H4 (cell line): ENCODE data around the gene ANKLE2. TPM values are rescaled to one million over a fixed set of nuclear protein-coding genes. Genes with fewer than 3 reads are reported as not detected.

Source experiments
- DNase-seq: peaks from one replicate; pipeline ENCODE4 v3.0.0-alpha.2; 2015; ENCODE audit warnings: low spot score
- total RNA-seq: library from RNA; depleted of rRNA; stranded (reverse); fragments of >200 nt; shearing (Covaris generic); gene quantifications from 2 replicates; pipeline ENCODE4 v1.2.3, GENCODE V29; 2014

Gene ANKLE2
- total RNA-seq, 1 experiment from 2014 or later: 21.9 TPM

GRCh38 chr12:132746613-132747012 is 15.0 kb downstream of the ANKLE2 start:
- DNase-seq: no peak

DNA sequence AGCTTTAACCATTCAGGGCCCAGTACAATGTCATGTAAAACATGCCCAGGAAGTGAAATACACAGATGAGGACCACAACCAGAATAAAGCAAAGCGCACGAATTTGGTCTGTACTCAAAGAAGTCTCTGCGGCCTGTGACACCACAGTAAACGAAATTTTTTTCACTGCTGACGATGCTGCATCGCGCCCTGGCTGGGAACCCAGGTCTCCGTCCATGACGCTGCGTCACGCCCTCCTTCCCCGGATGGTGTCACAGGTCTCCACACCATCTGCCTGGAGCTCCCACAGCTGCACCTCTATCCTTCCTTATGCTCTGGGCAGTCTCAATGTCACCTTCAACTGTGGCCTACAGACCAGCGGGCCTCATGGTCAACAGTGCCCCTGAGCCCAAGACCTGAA is 17.8 kb downstream of the ANKLE2 start:
- DNase-seq: no peak

DNA sequence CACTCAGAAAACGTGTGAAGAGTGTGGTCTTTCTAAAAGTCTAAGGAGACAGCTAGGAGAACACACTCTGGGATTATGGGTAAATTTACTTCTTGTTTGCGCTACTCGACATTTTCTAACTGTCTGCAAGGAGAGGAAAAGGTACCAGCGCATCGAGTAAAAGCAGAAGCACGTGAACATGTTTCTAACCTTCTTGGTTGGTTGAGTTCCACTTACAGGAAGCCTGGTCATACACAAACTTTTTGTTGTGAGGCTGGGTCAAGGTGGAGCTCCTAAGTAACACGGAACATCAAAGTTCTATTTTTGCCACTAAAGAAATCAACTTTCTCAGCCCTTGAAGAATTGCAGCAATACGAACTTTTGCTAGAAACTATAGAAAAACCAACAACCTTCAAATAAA is 20.0 kb downstream of the ANKLE2 start:
- no peak for DNase-seq

DNA sequence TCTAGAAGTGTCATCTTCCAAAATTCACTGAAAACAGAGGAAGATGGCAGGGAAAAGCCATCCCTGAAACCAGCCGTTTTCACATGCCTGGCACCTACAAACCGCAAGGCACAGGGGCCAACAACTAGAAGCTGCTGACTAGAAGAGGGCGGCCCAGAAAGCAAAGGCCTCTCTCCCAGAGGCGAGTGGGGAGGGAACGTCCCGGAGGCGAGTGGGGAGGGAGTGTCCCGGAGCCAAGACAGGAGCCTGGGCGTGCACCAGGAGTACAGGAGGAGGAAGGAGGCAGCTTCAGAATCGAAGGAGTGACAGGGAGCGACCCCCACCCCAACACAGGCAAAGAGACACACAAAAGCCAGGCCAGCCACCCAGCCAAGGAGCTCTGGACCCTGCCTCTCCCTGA is 21.0 kb downstream of the ANKLE2 start:
- DNase-seq: no peak

GRCh38 chr12:132740313-132740646 is 21.4 kb downstream of the ANKLE2 start:
- no peak for DNase-seq

DNA sequence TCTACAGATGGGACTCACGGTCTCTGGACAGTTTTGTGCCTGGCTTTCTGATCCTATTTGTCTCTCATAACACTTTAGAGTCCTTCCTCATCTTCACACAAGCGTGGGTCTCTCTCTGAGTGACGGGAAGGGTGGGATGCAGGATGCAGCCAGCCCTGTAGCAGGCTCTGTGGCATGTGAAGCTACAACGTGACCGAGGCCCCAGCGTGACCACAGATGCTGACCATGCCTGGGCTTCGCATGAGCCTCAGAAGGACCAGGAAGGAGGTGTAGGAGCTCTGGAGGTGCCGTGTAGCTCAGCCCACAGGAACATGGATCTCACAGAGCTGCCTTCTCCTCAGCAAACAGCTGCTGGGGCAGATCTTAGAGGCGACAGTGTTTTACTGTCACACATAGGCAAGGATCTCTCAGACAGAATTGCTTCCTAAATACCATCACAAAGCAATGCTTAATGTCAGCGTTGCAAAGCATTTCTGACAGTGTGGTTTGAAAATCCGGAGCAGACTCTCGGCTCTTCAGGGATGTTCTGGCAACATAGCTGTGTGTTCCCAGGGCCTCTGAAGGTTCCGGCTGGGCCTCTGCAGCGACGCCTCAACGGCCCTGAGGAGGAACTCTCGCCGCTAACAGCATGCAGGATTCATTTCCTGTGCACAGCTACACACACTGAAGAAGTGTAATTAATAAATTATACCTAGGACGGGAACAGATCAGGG is 21.9 kb downstream of the ANKLE2 start:
- DNase-seq: no peak

DNA sequence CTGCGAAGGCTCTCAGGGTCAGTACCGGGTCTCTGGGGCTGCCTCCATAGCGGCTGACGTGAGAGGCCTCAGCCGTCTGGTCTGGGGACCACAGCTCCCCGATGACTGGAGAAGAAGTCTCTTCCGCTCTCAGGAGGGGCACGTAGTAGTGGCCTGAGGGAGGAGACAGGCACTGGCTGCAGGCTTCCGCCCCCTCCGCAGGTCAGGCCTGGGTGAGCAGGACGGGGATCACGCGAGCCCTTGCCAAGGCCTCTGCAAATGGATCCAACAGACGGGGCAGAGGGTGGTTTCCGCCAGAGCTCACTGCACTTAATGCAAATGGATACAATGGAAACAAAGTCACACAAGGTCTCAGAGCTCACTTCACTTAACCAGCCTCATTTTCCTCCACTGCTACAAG is 24.7 kb downstream of the ANKLE2 start:
- DNase-seq: no peak

- DNase-seq: no peak
Observed at GRCh38 chr12:132736378-132736777, 25.3 kb downstream of the ANKLE2 start.

DNA sequence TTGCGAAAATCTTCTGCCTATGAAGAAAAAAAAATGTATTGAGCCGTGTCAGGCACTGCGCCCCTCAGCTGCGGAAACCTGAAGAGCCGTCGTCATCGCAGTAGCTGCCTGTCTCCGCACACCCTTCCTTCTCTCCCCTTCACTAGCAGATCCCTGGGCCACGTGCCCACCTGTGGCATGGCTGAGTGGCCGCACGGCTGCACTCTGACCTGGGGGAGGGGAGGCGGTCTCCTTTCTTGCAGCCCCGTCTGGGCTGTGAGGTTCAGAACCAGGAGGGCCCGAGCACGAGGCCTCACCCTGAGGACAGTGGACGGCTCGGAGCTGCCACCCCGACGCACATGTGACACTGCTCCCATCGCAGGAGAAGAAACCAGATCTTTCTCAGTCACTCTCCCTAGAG is 26.1 kb downstream of the ANKLE2 start:
- DNase-seq: no peak

- no peak for DNase-seq
Observed at GRCh38 chr12:132734206-132734605, 27.4 kb downstream of the ANKLE2 start.

GRCh38 chr12:132731574-132731973 is 30.1 kb downstream of the ANKLE2 start:
- no peak for DNase-seq

DNA sequence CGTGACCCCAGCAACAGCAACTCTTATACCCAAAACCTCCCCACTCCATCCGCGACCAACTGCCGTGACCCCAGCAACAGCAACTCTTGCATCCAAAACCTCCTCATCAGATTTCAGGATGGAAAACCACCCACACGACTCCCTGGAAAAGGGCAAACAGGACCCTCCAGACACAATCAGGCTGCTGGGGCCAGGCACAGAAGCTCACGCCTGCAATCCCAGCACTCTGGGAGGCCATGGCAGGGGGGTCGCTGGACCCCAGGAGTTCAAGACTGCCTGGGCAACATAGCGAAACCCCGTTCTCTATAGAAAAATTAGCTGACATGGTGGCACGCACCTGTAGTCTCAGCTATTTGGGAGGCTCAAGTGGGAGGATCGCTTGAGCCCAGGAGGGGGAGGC is 31.3 kb downstream of the ANKLE2 start:
- DNase-seq: no peak

DNA sequence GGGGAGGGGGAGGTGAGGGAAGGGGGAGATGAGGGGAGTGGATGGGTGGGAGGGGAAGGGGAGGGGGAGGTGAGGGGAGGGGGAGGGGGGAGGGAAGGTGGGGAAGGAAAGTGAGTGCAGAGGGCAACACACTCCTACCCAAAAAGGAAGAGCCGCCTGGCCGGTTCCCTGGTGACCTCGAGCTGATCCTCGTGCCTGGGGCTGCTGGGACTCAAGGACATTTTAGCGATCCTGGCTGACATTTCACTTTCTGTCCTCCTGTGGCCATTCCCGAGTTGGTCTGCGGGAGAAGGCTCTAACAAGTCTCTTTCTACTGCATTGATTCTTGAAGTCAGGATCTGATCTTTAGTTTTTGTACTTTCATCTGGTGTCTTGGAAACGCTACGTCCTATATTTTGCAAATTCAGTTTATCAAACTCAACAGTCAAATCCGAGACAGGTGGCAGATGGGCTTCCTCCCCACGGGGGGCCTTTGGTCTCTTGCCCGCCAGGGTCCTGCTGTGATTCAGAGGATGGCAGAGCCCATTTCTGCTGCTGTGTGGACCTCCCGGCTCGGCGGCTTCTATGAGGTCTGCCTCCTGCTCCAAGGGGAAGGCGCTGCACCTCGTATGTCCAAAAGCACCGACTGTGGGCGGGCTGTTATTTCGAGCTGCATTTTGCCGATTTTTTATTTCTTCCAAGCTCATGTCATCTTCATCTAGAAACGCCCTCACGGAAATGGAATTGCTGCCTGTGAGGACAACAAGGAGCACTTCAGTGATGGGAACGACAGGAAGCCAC is 31.9 kb downstream of the ANKLE2 start:
- no peak for DNase-seq

DNA sequence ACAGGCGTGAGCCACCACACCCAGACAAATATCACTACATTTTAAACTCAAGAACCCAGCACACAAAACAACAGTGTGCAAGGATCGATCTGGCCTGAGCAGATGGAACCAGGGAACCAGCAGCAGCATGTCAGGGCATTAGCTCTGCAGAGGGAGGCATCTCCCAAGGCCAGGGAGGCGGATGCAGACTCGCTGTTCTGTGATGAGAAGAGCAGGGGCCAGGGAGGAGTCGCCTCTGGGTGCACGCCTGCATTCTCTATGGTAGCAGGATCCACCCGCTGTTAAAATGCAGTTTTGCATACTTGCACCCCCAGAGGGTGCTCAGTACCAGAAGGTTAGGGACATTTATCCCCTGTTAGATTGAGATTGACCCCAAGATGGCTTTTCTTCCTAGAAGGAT is 33.1 kb downstream of the ANKLE2 start:
- DNase-seq: no peak

DNA sequence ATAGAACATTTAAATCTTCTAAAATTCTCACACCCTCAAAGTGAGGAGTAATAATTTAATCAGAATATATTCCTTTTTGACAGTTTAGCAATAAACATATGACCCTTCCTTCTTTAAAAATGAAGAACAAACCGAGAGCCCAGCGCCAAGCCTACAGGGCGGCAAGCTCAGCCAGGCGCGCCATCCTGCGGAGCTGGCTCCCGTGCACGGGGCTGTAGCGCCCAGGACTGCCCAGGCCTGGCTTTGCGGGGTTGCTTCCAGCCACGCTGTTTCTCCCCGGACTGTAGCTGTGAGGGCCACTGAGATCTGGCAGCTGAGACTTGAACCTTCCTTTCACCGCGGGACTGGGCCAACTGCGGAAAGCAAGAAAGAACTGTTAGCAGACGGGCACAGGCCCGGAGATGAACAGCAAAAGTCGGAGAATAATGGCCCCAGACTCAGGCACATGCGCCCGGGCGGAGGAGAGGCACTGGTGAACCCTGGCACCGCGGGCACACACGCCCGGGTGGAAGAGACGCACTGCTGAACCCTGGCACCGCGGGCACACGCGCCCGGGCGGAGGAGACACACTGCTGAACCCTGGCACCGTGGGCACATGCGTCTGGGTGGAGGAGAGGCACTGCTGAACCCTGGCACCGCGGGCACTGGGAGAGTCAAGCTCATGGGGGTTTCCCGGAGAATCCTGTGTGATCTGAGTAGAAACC is 34.4 kb downstream of the ANKLE2 start:
- no peak for DNase-seq

GRCh38 chr12:132726386-132726785 is 35.2 kb downstream of the ANKLE2 start:
- no peak for DNase-seq

DNA sequence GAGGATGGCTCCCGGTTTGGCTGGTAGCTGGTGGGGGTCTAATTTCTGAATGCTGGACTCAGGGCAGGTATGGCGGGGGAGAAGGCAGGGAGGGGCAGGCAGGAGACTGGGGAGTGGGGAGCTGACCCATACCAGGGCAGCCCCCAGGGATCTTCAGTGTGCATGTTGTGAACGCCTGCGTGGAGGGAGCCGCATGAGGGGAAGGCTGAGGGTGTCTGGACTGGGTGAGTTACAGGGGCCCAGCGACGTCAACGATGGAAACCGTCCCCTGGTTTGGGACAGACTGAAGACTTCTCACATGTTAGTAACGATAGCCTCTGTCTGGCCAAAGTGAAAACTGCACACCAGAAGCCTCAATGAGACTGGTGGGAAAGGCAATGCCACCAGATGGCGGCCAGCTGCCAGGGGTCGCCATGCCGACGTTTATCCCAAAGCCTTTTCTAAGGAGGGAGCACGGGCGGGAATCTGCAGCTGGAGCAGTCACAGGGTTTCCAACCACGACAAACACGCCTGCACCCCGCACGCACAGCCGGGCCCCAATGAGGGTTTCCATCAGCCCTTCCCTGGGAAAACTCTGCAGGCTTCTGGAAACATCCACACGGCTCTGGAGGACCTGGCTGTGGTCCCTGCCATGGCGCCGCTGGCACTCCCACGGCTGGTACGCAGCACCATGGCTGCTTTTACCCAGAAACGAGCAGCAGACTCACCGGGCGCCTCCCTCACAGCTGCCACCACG is 37.0 kb downstream of the ANKLE2 start:
- DNase-seq: no peak

GRCh38 chr12:132723764-132724140 is 37.9 kb downstream of the ANKLE2 start:
- DNase-seq: no peak

DNA sequence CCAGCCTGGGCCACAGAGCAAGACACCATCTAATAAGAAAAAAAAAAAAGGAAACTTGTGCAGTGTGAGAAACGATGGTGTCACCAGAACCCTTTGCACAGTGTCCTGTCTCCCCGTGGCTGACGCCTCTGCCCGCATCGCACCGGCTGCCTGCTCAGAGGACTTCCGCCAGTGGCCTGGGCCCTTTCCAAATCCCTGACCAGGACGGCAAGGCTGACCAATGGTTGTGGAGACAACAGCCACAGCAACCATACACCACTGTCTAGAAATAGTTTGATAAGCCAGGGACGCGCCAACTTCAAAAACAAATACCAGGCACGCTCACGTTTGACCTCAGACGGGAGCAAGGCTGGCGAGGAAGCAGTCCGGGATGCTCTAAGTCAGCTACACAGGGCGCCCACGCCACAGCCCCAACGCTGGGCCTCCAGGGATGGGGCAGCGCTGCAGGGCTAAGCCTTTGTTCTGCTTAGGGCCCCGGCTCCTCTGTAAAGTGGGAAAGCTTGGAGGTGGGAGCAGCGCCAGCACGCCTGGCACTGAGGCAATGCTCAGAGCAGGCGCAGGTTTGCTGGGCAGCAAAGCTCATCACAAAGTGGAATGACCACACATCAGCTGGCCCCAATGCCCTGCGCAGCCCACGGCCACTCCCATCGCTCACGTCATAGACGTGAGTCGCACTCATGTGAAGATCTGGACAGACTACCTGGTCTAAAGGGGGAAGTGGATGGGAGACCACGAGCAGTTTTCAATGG is 38.4 kb downstream of the ANKLE2 start:
- DNase-seq: no peak

GRCh38 chr12:132720606-132721345 is 40.9 kb downstream of the ANKLE2 start:
- DNase-seq: no peak

DNA sequence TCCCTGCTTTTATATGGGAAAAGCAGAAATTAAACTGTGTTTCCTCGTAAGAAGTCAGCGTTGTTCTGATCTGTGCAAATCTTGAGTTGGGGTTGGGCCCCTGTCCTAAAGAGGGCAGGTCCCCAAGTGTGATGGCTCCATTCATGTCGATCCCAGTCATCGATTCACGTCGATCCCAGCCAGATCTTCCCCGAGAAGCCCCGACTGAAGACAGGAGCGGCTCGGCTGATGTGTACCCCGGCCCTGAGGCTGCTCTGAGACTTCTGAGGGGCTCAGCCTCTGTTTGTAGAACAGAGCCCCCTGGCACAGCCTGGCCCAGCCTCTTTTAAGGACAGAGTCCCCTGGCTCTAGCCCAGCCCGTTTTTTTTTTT is 41.7 kb downstream of the ANKLE2 start:
- no peak for DNase-seq
